ENCODE data around the gene KLK10.

DNA sequence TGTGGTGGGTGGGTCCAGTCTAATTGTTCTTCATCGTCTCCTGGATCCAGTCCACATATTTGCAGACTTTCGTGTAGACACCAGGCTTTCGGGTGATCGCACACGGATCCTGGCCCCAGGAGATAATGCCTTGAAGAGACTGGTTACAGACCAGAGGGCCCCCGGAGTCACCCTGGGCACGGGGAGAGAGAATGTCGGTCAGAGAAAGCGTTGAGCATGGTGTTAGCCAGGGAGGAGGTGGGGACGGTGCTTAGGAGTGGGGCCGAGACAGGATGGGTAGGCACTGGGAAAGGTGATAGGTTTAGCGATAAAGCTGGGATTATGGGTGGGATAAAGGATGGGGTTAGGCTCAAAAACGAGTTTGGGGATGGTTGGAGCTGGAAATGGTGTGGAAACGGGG lies 3.0 kb upstream of the KLK10 start:
- TF ChIP-seq POLR2A (IDR thresholded peaks at IDR 0.05) (no peak), POLR2AphosphoS5 (IDR thresholded peaks at IDR 0.05; ENCODE audit: insufficient read depth in 1 of 2, low read depth in 1 of 2) (no peak)
- TF ChIP-seq, protein P1, sequence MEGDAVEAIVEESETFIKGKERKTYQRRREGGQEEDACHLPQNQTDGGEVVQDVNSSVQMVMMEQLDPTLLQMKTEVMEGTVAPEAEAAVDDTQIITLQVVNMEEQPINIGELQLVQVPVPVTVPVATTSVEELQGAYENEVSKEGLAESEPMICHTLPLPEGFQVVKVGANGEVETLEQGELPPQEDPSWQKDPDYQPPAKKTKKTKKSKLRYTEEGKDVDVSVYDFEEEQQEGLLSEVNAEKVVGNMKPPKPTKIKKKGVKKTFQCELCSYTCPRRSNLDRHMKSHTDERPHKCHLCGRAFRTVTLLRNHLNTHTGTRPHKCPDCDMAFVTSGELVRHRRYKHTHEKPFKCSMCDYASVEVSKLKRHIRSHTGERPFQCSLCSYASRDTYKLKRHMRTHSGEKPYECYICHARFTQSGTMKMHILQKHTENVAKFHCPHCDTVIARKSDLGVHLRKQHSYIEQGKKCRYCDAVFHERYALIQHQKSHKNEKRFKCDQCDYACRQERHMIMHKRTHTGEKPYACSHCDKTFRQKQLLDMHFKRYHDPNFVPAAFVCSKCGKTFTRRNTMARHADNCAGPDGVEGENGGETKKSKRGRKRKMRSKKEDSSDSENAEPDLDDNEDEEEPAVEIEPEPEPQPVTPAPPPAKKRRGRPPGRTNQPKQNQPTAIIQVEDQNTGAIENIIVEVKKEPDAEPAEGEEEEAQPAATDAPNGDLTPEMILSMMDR (IDR thresholded peaks at IDR 0.05) = no peak

All from vagina (tissue), 2 donors.